ENCODE measurements around the gene HSPA12A.

Gene HSPA12A

DNA sequence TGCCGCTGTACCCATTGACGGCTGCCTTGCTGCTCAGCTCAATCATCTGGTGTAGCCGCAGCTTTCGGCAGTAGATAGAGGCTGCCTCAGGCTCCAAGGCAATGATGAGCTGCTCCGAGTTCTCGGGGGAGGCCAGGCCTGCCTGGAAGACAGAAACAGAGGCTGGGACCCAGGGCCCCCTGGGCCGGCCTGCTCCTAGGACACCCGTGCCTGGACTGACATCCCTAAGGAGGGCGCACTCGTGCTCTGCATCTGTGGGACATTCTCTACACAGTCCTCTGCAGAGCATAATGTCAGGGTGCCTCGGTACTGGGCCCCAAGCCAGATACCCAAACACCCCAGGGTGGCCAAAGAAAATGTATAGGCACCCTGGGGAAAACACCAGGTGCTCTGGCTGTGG lies 58.5 kb downstream of the HSPA12A start:
- Histone ChIP-seq H3K9ac (ENCODE audit: insufficient read length) (no peak overlapping the region), H3K27ac (no peak overlapping the region), H3K36me3 (ENCODE audit: insufficient read depth, low read length) (no peaks in the 10 kb centered on the region), H3K9me3 (ENCODE audit: low read depth, low read length) (no peaks in the 10 kb centered on the region), H3K4me3 (no peak overlapping the region)
- no peak for DNase-seq (ENCODE audit: low read depth, low spot score)
- TF ChIP-seq FOXP2 (optimal IDR thresholded peaks at IDR 0.05; ENCODE audit: control extremely low read depth, extremely low read length, insufficient read depth) (no peak), EZH2 (IDR thresholded peaks at IDR 0.05) (no peak)

GRCh38 chr10:116683166-116683565 lies 59.2 kb downstream of the HSPA12A start:
- Histone ChIP-seq H3K27ac (no peak overlapping the region), H3K9ac (ENCODE audit: insufficient read length) (no peak overlapping the region), H3K9me3 (ENCODE audit: low read depth, low read length) (no peaks in the 10 kb centered on the region), H3K36me3 (ENCODE audit: insufficient read depth, low read length) (no peaks in the 10 kb centered on the region), H3K4me3 (no peak overlapping the region)
- no peak for DNase-seq (ENCODE audit: low read depth, low spot score)
- TF ChIP-seq POLR2AphosphoS5 (IDR thresholded peaks at IDR 0.05; ENCODE audit: borderline replicate concordance, low read depth, low read length) (no peak), EZH2 (IDR thresholded peaks at IDR 0.05) (no peak), FOXP2 (optimal IDR thresholded peaks at IDR 0.05; ENCODE audit: control extremely low read depth, extremely low read length, insufficient read depth) (no peak)

DNA sequence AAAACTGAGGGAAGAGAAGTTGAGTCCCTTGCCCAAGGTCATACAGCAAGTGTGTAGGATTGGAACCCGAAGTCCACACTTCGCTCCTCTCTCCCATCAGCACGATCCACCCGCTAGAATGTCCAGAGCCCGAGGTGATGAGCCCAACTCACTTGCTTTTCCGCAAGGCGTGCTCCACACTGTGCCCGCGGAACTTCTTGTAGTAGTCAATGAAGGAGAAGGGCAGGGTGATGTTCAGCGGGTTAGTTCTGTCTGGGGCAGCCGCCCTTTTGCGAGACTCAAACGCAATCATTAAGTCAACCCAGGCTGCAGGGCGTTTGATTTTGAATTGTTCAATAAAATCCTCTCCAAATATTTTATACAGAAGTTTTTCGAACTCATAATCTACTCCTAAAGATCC lies 63.0 kb downstream of the HSPA12A start:
- no peak for DNase-seq (ENCODE audit: low read depth, low spot score)
- Histone ChIP-seq H3K36me3 (ENCODE audit: insufficient read depth, low read length) (no peaks in the 10 kb centered on the region), H3K9me3 (ENCODE audit: low read depth, low read length) (no peaks in the 10 kb centered on the region), H3K27ac (no peak overlapping the region), H3K4me3 (no peak overlapping the region), H3K9ac (ENCODE audit: insufficient read length) (no peak overlapping the region)
- TF ChIP-seq FOXP2 (optimal IDR thresholded peaks at IDR 0.05; ENCODE audit: control extremely low read depth, extremely low read length, insufficient read depth) (no peak), EZH2 (IDR thresholded peaks at IDR 0.05) (no peak), POLR2AphosphoS5 (IDR thresholded peaks at IDR 0.05; ENCODE audit: borderline replicate concordance, low read depth, low read length) (no peak)

GRCh38 chr10:116676633-116677032 lies 65.7 kb downstream of the HSPA12A start:
- Histone ChIP-seq H3K9me3 (ENCODE audit: low read depth, low read length) (no peaks in the 10 kb centered on the region), H3K4me3 (no peak overlapping the region), H3K36me3 (ENCODE audit: insufficient read depth, low read length) (no peaks in the 10 kb centered on the region), H3K9ac (ENCODE audit: insufficient read length) (no peak overlapping the region), H3K27ac (no peak overlapping the region)
- DNase-seq (ENCODE audit: low read depth, low spot score): no peak
- TF ChIP-seq POLR2AphosphoS5 (IDR thresholded peaks at IDR 0.05; ENCODE audit: borderline replicate concordance, low read depth, low read length): no peak
- no peak for TF ChIP-seq EZH2 (IDR thresholded peaks at IDR 0.05)
- TF ChIP-seq FOXP2 (optimal IDR thresholded peaks at IDR 0.05; ENCODE audit: control extremely low read depth, extremely low read length, insufficient read depth): no peak

DNA sequence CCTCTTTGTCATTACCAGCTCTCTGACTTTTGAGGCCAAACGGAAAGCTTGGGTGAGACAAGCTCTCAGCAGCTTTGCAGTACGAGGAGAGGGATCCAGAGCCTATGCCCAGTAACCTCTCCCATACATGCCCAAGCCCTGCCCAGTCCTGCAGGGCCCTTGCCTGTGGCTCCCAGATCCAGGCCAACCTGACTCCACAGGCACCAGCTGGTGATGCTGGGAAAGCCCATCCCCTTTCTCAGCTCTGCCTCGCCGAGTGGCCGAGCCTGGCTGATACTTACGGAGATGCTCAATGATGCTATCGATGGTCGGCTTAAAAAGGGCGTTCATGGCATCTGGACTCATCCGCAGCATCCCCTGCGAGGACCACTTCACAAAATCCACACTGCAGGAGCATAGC lies 66.2 kb downstream of the HSPA12A start:
- H3K27ac ChIP-seq: no peak overlapping the region
- no peaks in the 10 kb centered on the region for H3K36me3 ChIP-seq (ENCODE audit: insufficient read depth, low read length)
- no peak overlapping the region for H3K9ac ChIP-seq (ENCODE audit: insufficient read length)
- H3K4me3 ChIP-seq: no peak overlapping the region
- no peaks in the 10 kb centered on the region for H3K9me3 ChIP-seq (ENCODE audit: low read depth, low read length)
- no peak for TF ChIP-seq POLR2AphosphoS5 (IDR thresholded peaks at IDR 0.05; ENCODE audit: borderline replicate concordance, low read depth, low read length)
- TF ChIP-seq FOXP2 (optimal IDR thresholded peaks at IDR 0.05; ENCODE audit: control extremely low read depth, extremely low read length, insufficient read depth): no peak
- no peak for TF ChIP-seq EZH2 (IDR thresholded peaks at IDR 0.05)
- DNase-seq (ENCODE audit: low read depth, low spot score): no peak

DNA sequence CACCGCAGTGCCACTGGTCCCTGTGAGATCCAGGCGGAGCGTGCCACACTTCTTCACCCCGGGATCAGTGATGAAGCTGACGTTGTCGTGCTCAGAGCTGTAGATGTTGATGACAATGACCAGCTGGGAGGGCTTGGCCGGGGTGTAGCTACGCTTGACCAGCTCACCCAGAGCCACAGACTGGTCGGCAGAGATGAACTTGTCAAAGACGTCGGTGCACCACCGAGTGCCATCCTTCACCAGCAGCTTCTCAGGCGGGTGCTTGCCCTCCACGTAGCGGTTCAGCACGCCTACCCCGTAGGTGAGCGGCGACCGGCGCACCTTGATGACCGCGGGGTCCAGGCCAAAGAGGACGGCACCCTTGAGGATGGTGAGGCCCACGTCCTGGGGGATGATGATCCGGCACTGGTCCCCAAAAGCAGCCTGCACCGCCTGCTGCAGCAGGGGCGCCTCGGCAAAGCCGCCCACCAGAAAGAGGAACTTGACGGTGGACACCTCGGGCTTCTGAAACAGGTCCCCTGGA lies 67.4 kb downstream of the HSPA12A start:
- DNase-seq (ENCODE audit: low read depth, low spot score): no peak
- no peak for TF ChIP-seq FOXP2 (optimal IDR thresholded peaks at IDR 0.05; ENCODE audit: control extremely low read depth, extremely low read length, insufficient read depth)
- Histone ChIP-seq H3K9ac (ENCODE audit: insufficient read length) (no peak overlapping the region), H3K27ac (no peak overlapping the region), H3K36me3 (ENCODE audit: insufficient read depth, low read length) (no peaks in the 10 kb centered on the region), H3K9me3 (ENCODE audit: low read depth, low read length) (no peaks in the 10 kb centered on the region), H3K4me3 (no peak overlapping the region)

GRCh38 chr10:116673866-116674265 lies 68.5 kb downstream of the HSPA12A start:
- H3K4me3 ChIP-seq: no peak overlapping the region
- no peak for TF ChIP-seq EZH2 (IDR thresholded peaks at IDR 0.05)
- no peak for TF ChIP-seq FOXP2 (optimal IDR thresholded peaks at IDR 0.05; ENCODE audit: control extremely low read depth, extremely low read length, insufficient read depth)
- no peak for TF ChIP-seq POLR2AphosphoS5 (IDR thresholded peaks at IDR 0.05; ENCODE audit: borderline replicate concordance, low read depth, low read length)
- H3K36me3 ChIP-seq (ENCODE audit: insufficient read depth, low read length): no peaks in the 10 kb centered on the region
- H3K9me3 ChIP-seq (ENCODE audit: low read depth, low read length): no peaks in the 10 kb centered on the region
- DNase-seq (ENCODE audit: low read depth, low spot score): no peak
- H3K9ac ChIP-seq (ENCODE audit: insufficient read length): no peak overlapping the region
- no peak overlapping the region for H3K27ac ChIP-seq

DNA sequence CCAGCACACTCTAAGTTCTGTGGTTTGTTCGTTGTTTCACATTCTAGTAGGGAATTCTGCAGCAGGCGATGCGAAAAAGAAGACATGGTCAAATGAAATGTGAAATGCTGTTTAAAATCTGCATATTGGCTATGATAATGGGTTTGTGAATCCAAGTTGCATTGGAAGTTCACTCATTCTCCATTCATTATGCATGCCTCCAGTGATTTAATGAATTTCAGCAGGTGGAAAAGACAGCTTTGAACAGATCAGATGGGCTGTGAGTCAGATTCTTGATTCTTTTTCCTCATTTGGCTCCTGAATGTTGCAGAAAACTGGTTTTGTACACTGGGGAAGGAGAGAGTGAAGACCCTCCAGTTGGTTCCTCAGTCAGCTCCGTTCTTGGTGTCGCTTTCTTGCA lies 69.5 kb downstream of the HSPA12A start:
- Histone ChIP-seq H3K27ac (no peak overlapping the region), H3K36me3 (ENCODE audit: insufficient read depth, low read length) (no peaks in the 10 kb centered on the region), H3K9ac (ENCODE audit: insufficient read length) (no peak overlapping the region), H3K9me3 (ENCODE audit: low read depth, low read length) (no peaks in the 10 kb centered on the region), H3K4me3 (no peak overlapping the region)
- DNase-seq (ENCODE audit: low read depth, low spot score): no peak
- TF ChIP-seq EZH2 (IDR thresholded peaks at IDR 0.05) (no peak), POLR2AphosphoS5 (IDR thresholded peaks at IDR 0.05; ENCODE audit: borderline replicate concordance, low read depth, low read length) (no peak), FOXP2 (optimal IDR thresholded peaks at IDR 0.05; ENCODE audit: control extremely low read depth, extremely low read length, insufficient read depth) (no peak)

DNA sequence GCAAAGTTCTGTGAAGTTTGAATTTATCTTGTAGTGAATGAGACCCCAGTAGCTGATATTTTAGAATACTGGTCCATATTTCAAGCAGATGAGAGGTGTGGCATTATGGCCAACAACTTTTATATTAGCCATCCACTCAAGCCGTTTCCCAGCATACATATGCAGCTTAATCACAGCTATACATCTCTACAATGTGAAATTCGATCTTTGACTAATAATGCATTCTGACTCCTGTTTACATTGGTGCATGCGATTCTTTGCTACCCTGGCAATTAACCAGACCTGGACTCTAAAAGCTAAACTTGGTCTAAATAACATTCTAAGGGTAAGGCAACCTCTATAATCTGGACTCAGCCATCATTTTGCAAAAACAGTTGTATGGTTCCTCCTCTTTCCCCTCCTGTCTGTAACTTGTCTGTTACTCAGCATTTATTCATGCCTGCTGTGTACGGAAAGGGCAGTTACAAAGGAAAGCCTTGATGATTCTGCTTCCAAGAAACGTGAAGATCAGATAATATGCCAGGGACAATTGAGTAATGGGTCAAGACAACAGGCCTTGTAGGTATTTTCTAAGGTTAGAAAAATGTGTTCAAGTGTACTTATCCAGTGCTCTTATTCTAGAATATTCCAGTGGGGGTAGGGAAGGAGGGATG lies 71.0 kb downstream of the HSPA12A start:
- no peak for TF ChIP-seq POLR2AphosphoS5 (IDR thresholded peaks at IDR 0.05; ENCODE audit: borderline replicate concordance, low read depth, low read length)
- TF ChIP-seq EZH2 (IDR thresholded peaks at IDR 0.05): no peak
- no peak for TF ChIP-seq FOXP2 (optimal IDR thresholded peaks at IDR 0.05; ENCODE audit: control extremely low read depth, extremely low read length, insufficient read depth)
- no peak for DNase-seq (ENCODE audit: low read depth, low spot score)

More for the DNA sequence above, 71.0 kb downstream of the HSPA12A start:
- Histone ChIP-seq H3K27ac (no peak overlapping the region), H3K36me3 (ENCODE audit: insufficient read depth, low read length) (no peaks in the 10 kb centered on the region), H3K9ac (ENCODE audit: insufficient read length) (no peak overlapping the region), H3K4me3 (no peak overlapping the region), H3K9me3 (ENCODE audit: low read depth, low read length) (no peaks in the 10 kb centered on the region)
